Osteocyte (in vitro differentiated cells): ENCODE results near the gene TFRC. TPM values are rescaled to one million over a fixed set of nuclear protein-coding genes. Genes with fewer than 3 reads are reported as not detected.

Experiments
- DNase-seq: peaks from one replicate; pipeline ENCODE4 v3.0.0; 2021; ENCODE audit warnings: mixed read lengths; ENCODE audit not compliant: unreplicated experiment; ENCODE audit errors: extremely low spot score
- H3K27ac Mint-ChIP-seq: one replicate; pipeline ENCODE4 v1.8.0; 2021; ENCODE audit warnings: mild to moderate bottlenecking, mixed read lengths; ENCODE audit not compliant: unreplicated experiment
- H3K27me3 Mint-ChIP-seq: one replicate; pipeline ENCODE4 v1.8.0; 2021; ENCODE audit warnings: mixed read lengths; ENCODE audit not compliant: unreplicated experiment
- H3K36me3 Mint-ChIP-seq: one replicate; pipeline ENCODE4 v1.8.0; 2021; ENCODE audit warnings: mixed read lengths; ENCODE audit not compliant: unreplicated experiment
- H3K4me1 Mint-ChIP-seq: one replicate; pipeline ENCODE4 v1.8.0; 2021; ENCODE audit warnings: mixed read lengths; ENCODE audit not compliant: unreplicated experiment
- H3K4me3 Mint-ChIP-seq: one replicate; pipeline ENCODE4 v1.8.0; 2021; ENCODE audit warnings: mild to moderate bottlenecking, moderate library complexity, mixed read lengths; ENCODE audit not compliant: unreplicated experiment
- H3K9me3 Mint-ChIP-seq: one replicate; pipeline ENCODE4 v1.8.0; 2021; ENCODE audit warnings: mixed read lengths; ENCODE audit not compliant: unreplicated experiment
- CTCF ChIP-seq: fragments of 200-600 bp; sonication (generic); IDR thresholded peaks from 2 replicates; pipeline ENCODE4 v1.5.0; 2021; ENCODE audit warnings: antibody characterized with exemption, mild to moderate bottlenecking, moderate library complexity
- total RNA-seq: library from RNA; stranded (reverse); gene quantifications from 2 replicates; pipeline ENCODE4 v1.2.1, GENCODE V29; 2021

The TFRC gene
- total RNA-seq, 1 donor from 2014 or later: 84.6 TPM

GRCh38 chr3:195999896-196000295, 82.0 kb downstream of the TFRC start:
- no peak for DNase-seq
- H3K9me3 Mint-ChIP-seq: peaks cover 5% of the 10 kb centered on the region
- no peaks in the 10 kb centered on the region for H3K4me1 Mint-ChIP-seq
- peaks cover 47% of the 10 kb centered on the region for H3K27me3 Mint-ChIP-seq
- H3K27ac Mint-ChIP-seq: no peak overlapping the region
- peaks cover 1% of the 10 kb centered on the region for H3K36me3 Mint-ChIP-seq
- no peak for TF ChIP-seq CTCF
- H3K4me3 Mint-ChIP-seq: no peak overlapping the region

Other genes with a start within 250 kb of the TFRC start
- gene TNK2, start 173.5 kb downstream of the TFRC start, total RNA-seq: 42.9 and 54.2 TPM in 2 replicates
- gene ZDHHC19, start 129.3 kb upstream of the TFRC start, total RNA-seq: not detected in 2 replicates
- not detected in 2 replicates for gene SLC51A, start 134.4 kb upstream of the TFRC start, total RNA-seq
- 65.1 and 66.2 TPM in 2 replicates for gene PCYT1A, start 205.6 kb upstream of the TFRC start, total RNA-seq
- 19.5 and 20.9 TPM in 2 replicates for gene DYNLT2B, start 236.2 kb upstream of the TFRC start, total RNA-seq